Activated naive CD8-positive, alpha-beta T cell (primary cell): ENCODE data around the gene PTPRM.

Experiments used
- H3K27ac Mint-ChIP-seq: one replicate; pipeline ENCODE4 v1.8.0; 2021; ENCODE audit warnings: mixed read lengths
- H3K27me3 Mint-ChIP-seq: one replicate; pipeline ENCODE4 v1.8.0; 2021; ENCODE audit warnings: mixed read lengths
- H3K36me3 Mint-ChIP-seq: one replicate; pipeline ENCODE4 v1.8.0; 2021; ENCODE audit warnings: mixed read lengths
- H3K4me1 Mint-ChIP-seq: one replicate; pipeline ENCODE4 v1.8.0; 2021; ENCODE audit warnings: low read depth, mixed read lengths
- H3K4me3 Mint-ChIP-seq: one replicate; pipeline ENCODE4 v1.8.0; 2021; ENCODE audit warnings: mild to moderate bottlenecking, mixed read lengths
- H3K9me3 Mint-ChIP-seq: one replicate; pipeline ENCODE4 v1.8.0; 2021; ENCODE audit warnings: low read depth, mixed read lengths

The PTPRM gene

GRCh38 chr18:8005870-8006569 lies 438.9 kb downstream of the PTPRM start:
- H3K27me3 Mint-ChIP-seq, result no peaks in the 10 kb centered on the region
- H3K9me3 Mint-ChIP-seq, result no peaks in the 10 kb centered on the region
- H3K4me1 Mint-ChIP-seq, result no peaks in the 10 kb centered on the region
- no peak overlapping the region for H3K27ac Mint-ChIP-seq
- no peaks in the 10 kb centered on the region for H3K36me3 Mint-ChIP-seq
- H3K4me3 Mint-ChIP-seq, result no peak overlapping the region

DNA sequence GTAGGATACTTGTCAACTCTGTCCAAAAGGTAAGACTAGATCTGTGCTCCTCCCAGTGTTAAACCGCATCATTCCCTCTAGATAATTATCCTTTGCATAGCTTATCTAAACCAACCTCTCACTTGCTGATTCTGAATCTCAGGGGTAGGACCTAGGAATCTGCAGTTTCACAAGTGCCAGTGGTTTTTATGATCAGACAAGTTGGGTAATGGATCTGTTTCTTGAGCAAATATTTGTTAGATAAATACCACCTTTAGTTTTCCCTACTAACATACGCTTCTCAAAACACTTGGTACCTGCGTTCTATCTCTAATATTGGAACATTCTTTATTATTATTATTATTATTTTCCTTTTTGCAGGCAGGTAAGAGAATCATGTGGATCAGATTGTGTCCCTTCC lies 439.9 kb downstream of the PTPRM start:
- no peak overlapping the region for H3K4me3 Mint-ChIP-seq
- no peaks in the 10 kb centered on the region for H3K27me3 Mint-ChIP-seq
- H3K36me3 Mint-ChIP-seq, result no peaks in the 10 kb centered on the region
- no peaks in the 10 kb centered on the region for H3K9me3 Mint-ChIP-seq
- no peak overlapping the region for H3K27ac Mint-ChIP-seq
- no peaks in the 10 kb centered on the region for H3K4me1 Mint-ChIP-seq

- Mint-ChIP-seq H3K4me3 (no peak overlapping the region), H3K27me3 (no peaks in the 10 kb centered on the region), H3K4me1 (no peaks in the 10 kb centered on the region), H3K36me3 (no peaks in the 10 kb centered on the region), H3K9me3 (no peaks in the 10 kb centered on the region), H3K27ac (no peak overlapping the region)
Measured at GRCh38 chr18:8008033-8008432, 440.9 kb downstream of the PTPRM start.

GRCh38 chr18:8011361-8011760 lies 444.2 kb downstream of the PTPRM start:
- Mint-ChIP-seq H3K36me3 (no peaks in the 10 kb centered on the region), H3K27me3 (no peaks in the 10 kb centered on the region), H3K27ac (no peak overlapping the region), H3K4me1 (no peaks in the 10 kb centered on the region), H3K9me3 (peaks cover 3% of the 10 kb centered on the region), H3K4me3 (no peak overlapping the region)

GRCh38 chr18:8011906-8012305 lies 444.8 kb downstream of the PTPRM start:
- Mint-ChIP-seq H3K36me3 (no peaks in the 10 kb centered on the region), H3K4me1 (no peaks in the 10 kb centered on the region), H3K9me3 (peaks cover 3% of the 10 kb centered on the region), H3K27me3 (no peaks in the 10 kb centered on the region), H3K27ac (no peak overlapping the region), H3K4me3 (no peak overlapping the region)

DNA sequence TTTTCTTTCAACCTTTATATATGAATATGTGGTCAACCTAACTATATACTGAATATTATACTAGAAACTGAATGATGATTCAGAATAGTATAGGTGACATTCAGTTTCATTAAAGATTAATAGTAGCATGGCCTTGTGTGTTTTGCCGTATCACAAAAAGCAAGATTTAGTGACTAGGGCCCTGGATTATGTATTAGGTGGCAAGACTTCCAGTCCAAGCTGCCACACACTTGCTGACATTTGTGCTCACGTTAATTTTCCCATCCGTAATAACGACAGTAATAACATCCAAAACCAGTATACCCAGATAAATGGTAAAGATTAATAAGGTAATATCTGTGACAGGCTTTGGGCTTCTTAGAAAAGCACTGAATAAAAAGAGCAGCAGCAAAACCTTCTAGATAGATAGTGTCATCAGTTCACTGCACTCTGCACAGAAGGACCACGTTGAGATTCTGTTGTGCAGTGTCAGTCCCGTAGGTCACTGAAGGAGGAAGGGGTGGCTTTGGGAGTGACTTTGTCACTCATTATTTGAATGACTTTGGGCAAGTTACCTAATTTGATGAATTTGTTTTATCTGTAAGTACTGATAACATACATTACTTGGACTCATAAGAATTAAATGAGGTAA lies 451.7 kb downstream of the PTPRM start:
- Mint-ChIP-seq H3K9me3 (no peaks in the 10 kb centered on the region), H3K36me3 (no peaks in the 10 kb centered on the region), H3K27me3 (no peaks in the 10 kb centered on the region), H3K27ac (no peak overlapping the region), H3K4me3 (no peak overlapping the region), H3K4me1 (no peaks in the 10 kb centered on the region)

GRCh38 chr18:8019600-8019999 lies 452.5 kb downstream of the PTPRM start:
- no peak overlapping the region for H3K4me3 Mint-ChIP-seq
- no peak overlapping the region for H3K27ac Mint-ChIP-seq
- no peaks in the 10 kb centered on the region for H3K27me3 Mint-ChIP-seq
- no peaks in the 10 kb centered on the region for H3K4me1 Mint-ChIP-seq
- no peaks in the 10 kb centered on the region for H3K36me3 Mint-ChIP-seq
- H3K9me3 Mint-ChIP-seq, result no peaks in the 10 kb centered on the region

DNA sequence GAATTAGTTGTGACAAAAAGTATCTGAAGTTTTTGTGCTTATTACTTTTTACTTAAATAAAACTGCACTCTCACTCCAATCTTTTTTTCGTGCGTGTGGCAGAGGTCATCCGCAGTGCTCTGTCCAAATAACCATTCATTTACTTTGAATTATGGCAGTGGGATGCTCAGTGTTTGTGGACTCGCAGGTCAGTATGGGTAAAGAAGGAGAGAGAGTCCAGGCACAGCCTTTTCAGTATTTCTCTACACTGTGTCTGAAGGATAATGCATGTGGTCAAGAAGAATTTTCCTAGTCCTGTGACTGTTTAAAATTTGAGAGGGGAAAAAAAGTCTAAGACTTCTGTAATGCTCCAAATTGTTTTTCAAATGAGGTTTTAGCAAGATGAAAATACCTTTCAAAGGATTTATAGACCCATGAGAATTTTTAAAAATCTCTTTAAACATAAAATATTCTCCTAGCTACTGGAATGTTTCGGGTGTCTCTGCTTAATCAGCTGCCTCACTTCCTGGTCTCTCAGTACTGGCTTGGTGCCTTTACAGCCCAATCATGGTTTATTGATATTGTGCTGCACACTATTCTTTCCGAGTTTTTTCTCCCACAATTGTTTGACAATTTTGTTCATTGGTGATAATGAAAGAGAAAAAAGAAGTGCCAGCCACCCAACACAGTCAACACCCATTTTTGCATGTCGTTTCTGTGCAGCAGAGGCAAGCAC lies 453.2 kb downstream of the PTPRM start:
- Mint-ChIP-seq H3K9me3 (no peaks in the 10 kb centered on the region), H3K4me1 (no peaks in the 10 kb centered on the region), H3K36me3 (no peaks in the 10 kb centered on the region), H3K27ac (no peak overlapping the region), H3K27me3 (no peaks in the 10 kb centered on the region), H3K4me3 (no peak overlapping the region)

- H3K27ac Mint-ChIP-seq, result no peak overlapping the region
- no peaks in the 10 kb centered on the region for H3K9me3 Mint-ChIP-seq
- H3K27me3 Mint-ChIP-seq, result no peaks in the 10 kb centered on the region
- H3K4me3 Mint-ChIP-seq, result no peak overlapping the region
- no peaks in the 10 kb centered on the region for H3K4me1 Mint-ChIP-seq
- H3K36me3 Mint-ChIP-seq, result no peaks in the 10 kb centered on the region
Measured at GRCh38 chr18:8029061-8029460, 461.9 kb downstream of the PTPRM start.

DNA sequence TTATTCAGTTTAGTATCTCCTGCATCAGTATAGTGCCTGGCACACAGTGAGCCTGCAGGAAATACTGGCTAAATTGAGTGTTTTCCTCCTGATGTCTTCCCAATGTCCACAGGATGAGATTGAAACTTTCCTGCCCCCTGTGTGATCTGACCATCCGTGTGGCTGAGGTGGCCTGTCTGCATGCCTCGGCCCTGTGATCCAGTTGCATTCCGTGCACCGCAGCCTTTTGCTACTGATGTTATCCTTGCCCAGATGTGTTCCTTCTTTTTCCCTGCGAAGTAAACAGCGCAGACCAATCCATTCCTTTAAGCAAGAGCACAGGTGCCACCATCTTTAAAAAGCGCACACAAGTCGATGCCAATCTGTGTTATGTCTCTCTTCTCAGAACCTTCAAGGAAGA lies 462.6 kb downstream of the PTPRM start:
- H3K9me3 Mint-ChIP-seq, result no peaks in the 10 kb centered on the region
- H3K4me1 Mint-ChIP-seq, result no peaks in the 10 kb centered on the region
- no peaks in the 10 kb centered on the region for H3K27me3 Mint-ChIP-seq
- H3K36me3 Mint-ChIP-seq, result no peaks in the 10 kb centered on the region
- H3K4me3 Mint-ChIP-seq, result no peak overlapping the region
- H3K27ac Mint-ChIP-seq, result no peak overlapping the region

GRCh38 chr18:8030201-8030600 lies 463.1 kb downstream of the PTPRM start:
- no peaks in the 10 kb centered on the region for H3K9me3 Mint-ChIP-seq
- H3K4me3 Mint-ChIP-seq, result no peak overlapping the region
- H3K4me1 Mint-ChIP-seq, result no peaks in the 10 kb centered on the region
- H3K36me3 Mint-ChIP-seq, result no peaks in the 10 kb centered on the region
- H3K27me3 Mint-ChIP-seq, result no peaks in the 10 kb centered on the region
- no peak overlapping the region for H3K27ac Mint-ChIP-seq

GRCh38 chr18:8031496-8031895 lies 464.4 kb downstream of the PTPRM start:
- no peaks in the 10 kb centered on the region for H3K27me3 Mint-ChIP-seq
- no peaks in the 10 kb centered on the region for H3K36me3 Mint-ChIP-seq
- no peak overlapping the region for H3K27ac Mint-ChIP-seq
- no peaks in the 10 kb centered on the region for H3K9me3 Mint-ChIP-seq
- H3K4me3 Mint-ChIP-seq, result no peak overlapping the region
- no peaks in the 10 kb centered on the region for H3K4me1 Mint-ChIP-seq

GRCh38 chr18:8034674-8035073 lies 467.6 kb downstream of the PTPRM start:
- no peaks in the 10 kb centered on the region for H3K27me3 Mint-ChIP-seq
- no peaks in the 10 kb centered on the region for H3K9me3 Mint-ChIP-seq
- H3K4me3 Mint-ChIP-seq, result no peak overlapping the region
- no peaks in the 10 kb centered on the region for H3K4me1 Mint-ChIP-seq
- H3K36me3 Mint-ChIP-seq, result no peaks in the 10 kb centered on the region
- H3K27ac Mint-ChIP-seq, result no peak overlapping the region

DNA sequence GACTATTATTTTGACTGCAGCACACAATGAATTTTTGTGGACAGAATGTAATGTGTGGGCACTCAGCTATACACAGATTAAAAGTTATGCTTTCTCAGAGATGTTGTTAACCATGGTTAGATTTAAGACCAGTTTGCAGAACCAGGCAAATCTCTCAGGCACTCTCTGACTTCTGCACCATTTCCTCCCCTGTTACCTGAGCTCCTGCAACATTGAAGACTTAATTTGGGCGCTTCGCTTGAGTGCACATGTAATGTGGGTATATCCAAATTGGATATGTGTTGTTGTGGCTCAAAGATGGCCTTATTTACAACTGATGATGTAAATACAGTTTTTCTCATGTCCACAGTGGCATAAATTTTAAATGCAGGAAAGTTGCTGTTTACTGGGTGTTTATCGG lies 469.4 kb downstream of the PTPRM start:
- Mint-ChIP-seq H3K36me3 (no peaks in the 10 kb centered on the region), H3K4me3 (no peak overlapping the region), H3K27ac (no peak overlapping the region), H3K27me3 (no peaks in the 10 kb centered on the region), H3K9me3 (no peaks in the 10 kb centered on the region), H3K4me1 (no peaks in the 10 kb centered on the region)

DNA sequence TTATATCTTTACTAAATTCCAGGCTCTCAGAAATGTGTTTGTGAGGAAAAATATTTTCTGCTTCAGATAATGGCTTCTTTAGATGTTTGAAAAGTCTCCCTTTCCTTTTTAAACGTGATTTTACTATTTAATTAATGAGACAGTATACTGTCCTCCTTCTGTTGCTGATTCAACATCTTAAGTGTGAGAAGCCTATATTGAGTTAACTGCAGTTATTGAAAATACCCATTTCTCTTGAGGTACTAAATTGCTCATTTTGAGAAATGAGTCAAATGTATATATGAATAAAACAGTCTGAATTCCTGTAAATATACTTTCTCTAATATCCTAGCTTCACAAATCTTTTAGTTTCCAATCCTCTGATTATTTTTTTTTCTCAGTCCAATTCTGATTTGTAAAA lies 470.2 kb downstream of the PTPRM start:
- Mint-ChIP-seq H3K4me1 (no peaks in the 10 kb centered on the region), H3K36me3 (no peaks in the 10 kb centered on the region), H3K27me3 (no peaks in the 10 kb centered on the region), H3K4me3 (no peak overlapping the region), H3K27ac (no peak overlapping the region), H3K9me3 (no peaks in the 10 kb centered on the region)
